Measurements from ENCODE around the gene PHACTR3.

The PHACTR3 gene

GRCh38 chr20:59567585-59568508 is 36.5 kb upstream of the PHACTR3 start:
- TF ChIP-seq CTCF (IDR thresholded peaks at IDR 0.05; ENCODE audit: extremely low read depth, insufficient read depth, missing control alignments) = no peak
- in situ Hi-C loops (cut with MboI; ENCODE audit: low pct_unique_long_range_greater_than_20kb, low sequenced_read_pairs, unreplicated experiment) = no loop called here
- no peak for DNase-seq (ENCODE audit: low spot score)

- no peak for TF ChIP-seq CTCF (IDR thresholded peaks at IDR 0.05; ENCODE audit: extremely low read depth, insufficient read depth, missing control alignments)
- no peak for DNase-seq (ENCODE audit: low spot score)
- in situ Hi-C loops (cut with MboI; ENCODE audit: low pct_unique_long_range_greater_than_20kb, low sequenced_read_pairs, unreplicated experiment) = no loop called here
These were observed 35.8 kb upstream of the PHACTR3 start for GRCh38 chr20:59568509-59569024.

- no peak for TF ChIP-seq CTCF (IDR thresholded peaks at IDR 0.05; ENCODE audit: extremely low read depth, insufficient read depth, missing control alignments)
- no peak for DNase-seq (ENCODE audit: low spot score)
- in situ Hi-C loops (cut with MboI; ENCODE audit: low pct_unique_long_range_greater_than_20kb, low sequenced_read_pairs, unreplicated experiment) = no loop called here
These were observed 35.0 kb upstream of the PHACTR3 start for GRCh38 chr20:59569305-59569704.

- in situ Hi-C loops (cut with MboI; ENCODE audit: low pct_unique_long_range_greater_than_20kb, low sequenced_read_pairs, unreplicated experiment) = no loop called here
- no peak for TF ChIP-seq CTCF (IDR thresholded peaks at IDR 0.05; ENCODE audit: extremely low read depth, insufficient read depth, missing control alignments)
- DNase-seq (ENCODE audit: low spot score) = no peak
These were observed 33.2 kb upstream of the PHACTR3 start for GRCh38 chr20:59571151-59571550.

GRCh38 chr20:59571551-59572314 is 32.6 kb upstream of the PHACTR3 start:
- peak; percentile 91 for TF ChIP-seq CTCF (IDR thresholded peaks at IDR 0.05; ENCODE audit: extremely low read depth, insufficient read depth, missing control alignments)
- in situ Hi-C loops (cut with MboI; ENCODE audit: low pct_unique_long_range_greater_than_20kb, low sequenced_read_pairs, unreplicated experiment) = no loop called here
- DNase-seq (ENCODE audit: low spot score) = peak; percentile 81

GRCh38 chr20:59572515-59572914 is 31.8 kb upstream of the PHACTR3 start:
- no peak for TF ChIP-seq CTCF (IDR thresholded peaks at IDR 0.05; ENCODE audit: extremely low read depth, insufficient read depth, missing control alignments)
- in situ Hi-C loops (cut with MboI; ENCODE audit: low pct_unique_long_range_greater_than_20kb, low sequenced_read_pairs, unreplicated experiment) = no loop called here
- no peak for DNase-seq (ENCODE audit: low spot score)

Data from GM13977 (cell line).